CD4-positive, alpha-beta T cell treated with Interleukin-6 at 100 ng/mL for 8 hours (primary cell): ENCODE measurements around the gene ERVMER34-1.
A peak's percentile ranks its signal among the peaks of the same experiment; 100 is the strongest.

Source experiments
- DNase-seq: peaks from one replicate; pipeline ENCODE4 v3.0.0-alpha.2; 2020; ENCODE audit warnings: mixed read lengths, low spot score

Gene ERVMER34-1

GRCh38 chr4:52721968-52722815 is 29.0 kb downstream of the ERVMER34-1 start:
- DNase-seq: peak; percentile 94

DNA sequence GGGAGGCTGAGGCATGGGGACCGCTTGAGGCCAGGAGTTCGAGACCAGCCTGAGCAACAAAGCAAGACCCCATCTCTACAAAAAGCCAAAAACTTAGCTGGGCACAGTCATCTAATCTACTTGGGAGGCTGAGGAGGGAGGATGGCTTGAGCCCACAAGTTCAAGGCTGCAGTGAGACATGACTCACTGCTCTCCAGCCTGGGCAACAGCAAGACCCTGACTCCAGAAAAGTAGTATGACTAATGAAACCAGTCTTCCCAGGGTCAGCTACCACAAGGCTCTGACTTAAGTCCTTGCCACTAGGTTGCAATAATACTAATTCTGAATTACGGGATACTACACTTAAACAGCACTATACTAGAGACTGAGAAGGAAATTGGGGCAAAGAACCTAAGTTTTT is 33.1 kb downstream of the ERVMER34-1 start:
- no peak for DNase-seq

DNA sequence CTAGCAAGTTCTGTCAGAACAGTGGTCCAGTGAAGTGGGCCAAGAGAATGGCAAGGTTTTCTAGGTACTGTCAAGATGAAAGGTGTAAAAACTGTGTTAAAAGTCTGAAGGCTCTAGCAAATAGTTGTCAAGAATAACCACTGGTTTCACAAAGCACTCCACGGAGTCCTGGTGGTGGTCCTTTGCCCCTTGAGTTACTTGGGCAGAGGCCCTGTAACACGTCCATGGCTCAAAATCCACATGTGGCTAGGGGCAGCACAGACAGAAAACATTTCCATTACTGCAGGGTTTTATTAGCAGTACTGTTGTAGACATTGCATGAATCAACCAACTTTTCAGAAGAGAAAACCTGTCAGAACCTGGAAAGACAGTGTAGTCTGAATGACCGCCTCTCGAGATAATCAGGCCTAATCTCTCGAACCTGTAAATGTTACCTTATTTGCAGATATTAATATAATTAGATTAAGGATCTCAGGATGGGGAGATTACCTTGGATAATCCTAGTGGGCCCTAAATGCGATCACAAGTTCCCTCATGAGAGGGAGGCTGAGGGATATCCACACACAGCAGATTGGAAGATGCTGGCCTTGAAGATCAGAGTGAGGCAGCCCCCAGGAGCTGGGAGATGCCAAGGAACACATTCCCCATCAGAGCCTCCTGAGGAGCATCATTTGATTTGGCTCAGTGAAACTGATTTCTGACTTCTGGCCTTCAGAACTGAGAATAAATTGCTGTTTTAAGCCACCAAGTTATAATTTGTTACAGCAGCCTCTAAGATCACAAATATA is 34.7 kb downstream of the ERVMER34-1 start:
- DNase-seq: no peak

- no peak for DNase-seq
Measured at GRCh38 chr4:52715914-52716313, 35.3 kb downstream of the ERVMER34-1 start.

- DNase-seq: no peak
Measured at GRCh38 chr4:52715255-52715897, 35.8 kb downstream of the ERVMER34-1 start.

- no peak for DNase-seq
Measured at GRCh38 chr4:52714597-52715254, 36.5 kb downstream of the ERVMER34-1 start.

GRCh38 chr4:52713456-52713937 is 37.7 kb downstream of the ERVMER34-1 start:
- DNase-seq: no peak

GRCh38 chr4:52712251-52713130 is 38.7 kb downstream of the ERVMER34-1 start:
- DNase-seq: peak; percentile 97

- no peak for DNase-seq
Measured at GRCh38 chr4:52711834-52712250, 39.4 kb downstream of the ERVMER34-1 start.

DNA sequence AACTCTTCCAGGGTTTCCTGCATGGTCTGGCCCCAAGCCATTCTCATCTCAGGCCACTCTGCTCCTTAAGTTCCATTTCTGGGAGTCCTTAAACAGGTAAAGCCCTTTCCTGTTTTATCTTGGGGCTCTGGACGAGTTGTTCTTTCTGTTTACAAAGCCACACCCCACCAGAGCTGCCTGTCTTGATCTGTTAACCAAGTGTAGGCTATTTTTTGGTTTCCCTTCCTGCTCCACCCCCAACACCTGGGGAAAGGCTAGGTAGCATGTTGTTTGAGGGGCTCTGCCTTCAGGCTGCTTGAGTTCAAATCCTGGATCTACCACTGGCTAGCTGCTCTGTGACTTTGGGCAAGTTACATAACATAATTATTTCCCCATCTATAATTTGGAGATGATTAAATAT is 40.0 kb downstream of the ERVMER34-1 start:
- no peak for DNase-seq

GRCh38 chr4:52709155-52709554 is 42.1 kb downstream of the ERVMER34-1 start:
- no peak for DNase-seq

GRCh38 chr4:52704661-52705060 is 46.6 kb downstream of the ERVMER34-1 start:
- no peak for DNase-seq

DNA sequence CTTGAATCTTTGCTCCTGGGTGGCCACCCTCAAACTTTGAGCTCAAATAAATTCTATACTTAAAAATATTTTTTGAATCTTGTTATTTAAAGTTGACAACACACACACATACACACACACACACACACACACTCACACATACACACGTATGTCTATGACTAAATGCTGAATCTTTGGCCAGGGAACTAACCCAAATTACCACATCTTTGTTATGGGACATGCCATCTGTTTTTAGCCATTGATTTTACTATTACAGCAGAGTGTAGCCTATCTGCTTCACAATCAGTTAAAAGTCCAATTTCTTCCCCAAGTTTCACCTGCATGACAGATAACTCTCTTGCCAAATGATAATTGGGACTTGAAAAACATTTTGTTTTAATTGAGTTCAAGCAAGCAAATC is 47.1 kb downstream of the ERVMER34-1 start:
- no peak for DNase-seq

GRCh38 chr4:52701207-52701606 is 50.0 kb downstream of the ERVMER34-1 start:
- no peak for DNase-seq

- DNase-seq: no peak
Measured at GRCh38 chr4:52694936-52695335, 56.3 kb downstream of the ERVMER34-1 start.

DNA sequence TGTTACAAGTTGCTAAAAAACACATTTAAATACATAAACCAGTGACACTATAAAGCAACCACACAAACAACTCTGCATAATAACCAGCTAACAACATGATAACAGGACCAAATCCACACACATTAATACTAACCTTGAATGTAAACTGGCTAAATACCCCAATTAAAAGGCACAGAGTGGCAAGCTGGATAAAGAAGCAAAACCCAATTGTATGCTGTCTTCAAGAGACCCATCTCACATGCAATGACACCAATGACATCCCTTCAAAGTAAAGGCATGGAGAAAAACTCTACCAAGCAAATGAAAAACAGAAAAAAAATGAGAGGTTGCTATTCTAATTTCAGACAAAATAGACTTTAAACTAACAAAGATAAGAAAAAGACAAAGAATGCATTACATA is 57.7 kb downstream of the ERVMER34-1 start:
- no peak for DNase-seq
